ENCODE measurements around the gene MICOS13. TPM values are rescaled to one million over a fixed set of nuclear protein-coding genes. Genes with fewer than 3 reads are reported as not detected.

Gene MICOS13
- total RNA-seq, 2 experiments from 2014 or later: 21.7 to 23.0 TPM

DNA sequence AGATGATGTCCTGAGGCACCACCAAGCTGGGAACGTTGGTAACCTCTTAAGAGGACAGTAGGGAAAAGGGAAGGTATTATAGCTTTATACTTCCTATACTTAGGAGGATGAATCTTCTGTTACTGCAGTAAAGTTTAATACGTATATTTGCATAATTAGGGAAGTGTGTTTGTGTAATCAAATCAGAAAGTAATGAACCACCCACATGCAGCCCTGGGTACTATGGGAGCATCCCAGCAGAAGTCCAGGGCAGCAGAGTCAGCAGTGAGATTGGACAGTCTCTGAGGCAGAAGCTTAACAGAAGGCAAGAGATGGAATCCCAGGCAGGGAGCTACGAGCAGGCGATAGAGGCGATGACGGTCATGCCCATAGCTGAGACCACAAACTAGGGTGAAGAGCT lies 44.9 kb downstream of the MICOS13 start:
- Histone ChIP-seq H3K9me3 (ENCODE audit: control insufficient read depth in 1 of 2, insufficient read depth in 1 of 2, low read length in 2 of 2) (no peaks in the 10 kb centered on the region), H3K4me3 (ENCODE audit: low read length) (no peak overlapping the region), H3K27me3 (ENCODE audit: control insufficient read depth in 1 of 2, insufficient read depth in 2 of 2, low read length in 2 of 2) (no peaks in the 10 kb centered on the region), H3K4me1 (ENCODE audit: insufficient read depth, low read length) (peaks cover 40% of the 10 kb centered on the region), H3K27ac (ENCODE audit: low read depth in 1 of 2, low read length in 2 of 2) (no peak overlapping the region), H3K36me3 (ENCODE audit: insufficient read depth, low read length) (peaks cover 37% of the 10 kb centered on the region)
- no peak for DNase-seq
- ATAC-seq (ENCODE audit: poor library complexity): no peak
- peak overlapping the region; percentile 16 for H3K27ac Mint-ChIP-seq
- POLR2A ChIA-PET: interaction anchor here (1.1 kb wide), 1 partner anchor 26 kb away, joined by 3 read pairs; no protein-coding TSS in a partner anchor
- H3K36me3 Mint-ChIP-seq (ENCODE audit: low read depth): peaks cover 67% of the 10 kb centered on the region
- no peaks in the 10 kb centered on the region for H3K27me3 Mint-ChIP-seq
- H3K9me3 Mint-ChIP-seq: no peaks in the 10 kb centered on the region
- peak overlapping the region; percentile 1 for H3K4me3 Mint-ChIP-seq
- CTCF ChIA-PET: no interaction called here
- TF ChIP-seq, protein P1, sequence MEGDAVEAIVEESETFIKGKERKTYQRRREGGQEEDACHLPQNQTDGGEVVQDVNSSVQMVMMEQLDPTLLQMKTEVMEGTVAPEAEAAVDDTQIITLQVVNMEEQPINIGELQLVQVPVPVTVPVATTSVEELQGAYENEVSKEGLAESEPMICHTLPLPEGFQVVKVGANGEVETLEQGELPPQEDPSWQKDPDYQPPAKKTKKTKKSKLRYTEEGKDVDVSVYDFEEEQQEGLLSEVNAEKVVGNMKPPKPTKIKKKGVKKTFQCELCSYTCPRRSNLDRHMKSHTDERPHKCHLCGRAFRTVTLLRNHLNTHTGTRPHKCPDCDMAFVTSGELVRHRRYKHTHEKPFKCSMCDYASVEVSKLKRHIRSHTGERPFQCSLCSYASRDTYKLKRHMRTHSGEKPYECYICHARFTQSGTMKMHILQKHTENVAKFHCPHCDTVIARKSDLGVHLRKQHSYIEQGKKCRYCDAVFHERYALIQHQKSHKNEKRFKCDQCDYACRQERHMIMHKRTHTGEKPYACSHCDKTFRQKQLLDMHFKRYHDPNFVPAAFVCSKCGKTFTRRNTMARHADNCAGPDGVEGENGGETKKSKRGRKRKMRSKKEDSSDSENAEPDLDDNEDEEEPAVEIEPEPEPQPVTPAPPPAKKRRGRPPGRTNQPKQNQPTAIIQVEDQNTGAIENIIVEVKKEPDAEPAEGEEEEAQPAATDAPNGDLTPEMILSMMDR (IDR thresholded peaks at IDR 0.05): no peak
- peaks cover 58% of the 10 kb centered on the region for H3K4me1 Mint-ChIP-seq (ENCODE audit: low read depth)
- intact Hi-C loops (cut with DNase I, micrococcal nuclease): no loop called here

DNA sequence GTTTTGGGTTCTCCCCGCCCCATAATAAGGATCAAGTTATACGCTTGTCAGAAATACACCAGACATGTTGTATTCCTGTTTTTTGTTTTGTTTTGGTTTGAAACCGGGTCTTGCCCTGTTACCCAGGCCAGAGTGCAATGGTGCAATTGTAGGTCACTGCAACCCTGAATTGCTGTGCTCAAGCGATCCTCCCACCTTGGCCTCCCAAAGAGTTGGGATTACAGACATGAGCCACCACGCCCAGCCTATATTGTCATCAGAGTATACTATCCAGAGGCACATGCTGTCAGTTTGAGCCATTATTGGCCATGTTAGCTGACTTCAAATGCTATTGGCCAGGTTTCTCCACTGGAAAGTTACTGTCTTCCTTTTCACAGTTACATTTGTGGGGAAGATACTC lies 47.7 kb downstream of the MICOS13 start:
- ChIA-PET CTCF (no interaction called here), POLR2A (no interaction called here)
- H3K36me3 Mint-ChIP-seq (ENCODE audit: low read depth): peaks cover 78% of the 10 kb centered on the region
- Histone ChIP-seq H3K9me3 (ENCODE audit: control insufficient read depth in 1 of 2, insufficient read depth in 1 of 2, low read length in 2 of 2) (no peaks in the 10 kb centered on the region), H3K27ac (ENCODE audit: low read depth in 1 of 2, low read length in 2 of 2) (no peak overlapping the region), H3K36me3 (ENCODE audit: insufficient read depth, low read length) (peaks cover 61% of the 10 kb centered on the region), H3K4me1 (ENCODE audit: insufficient read depth, low read length) (peaks cover 65% of the 10 kb centered on the region), H3K27me3 (ENCODE audit: control insufficient read depth in 1 of 2, insufficient read depth in 2 of 2, low read length in 2 of 2) (no peaks in the 10 kb centered on the region), H3K4me3 (ENCODE audit: low read length) (no peak overlapping the region)
- H3K9me3 Mint-ChIP-seq: no peaks in the 10 kb centered on the region
- intact Hi-C loops (cut with DNase I, micrococcal nuclease): no loop called here
- peak overlapping the region; percentile 1 for H3K27ac Mint-ChIP-seq
- TF ChIP-seq, protein P1 (IDR thresholded peaks at IDR 0.05): no peak
- peaks cover 79% of the 10 kb centered on the region for H3K4me1 Mint-ChIP-seq (ENCODE audit: low read depth)
- no peak overlapping the region for H3K4me3 Mint-ChIP-seq
- no peaks in the 10 kb centered on the region for H3K27me3 Mint-ChIP-seq
- DNase-seq (no peak), ATAC-seq (ENCODE audit: poor library complexity) (no peak)

DNA sequence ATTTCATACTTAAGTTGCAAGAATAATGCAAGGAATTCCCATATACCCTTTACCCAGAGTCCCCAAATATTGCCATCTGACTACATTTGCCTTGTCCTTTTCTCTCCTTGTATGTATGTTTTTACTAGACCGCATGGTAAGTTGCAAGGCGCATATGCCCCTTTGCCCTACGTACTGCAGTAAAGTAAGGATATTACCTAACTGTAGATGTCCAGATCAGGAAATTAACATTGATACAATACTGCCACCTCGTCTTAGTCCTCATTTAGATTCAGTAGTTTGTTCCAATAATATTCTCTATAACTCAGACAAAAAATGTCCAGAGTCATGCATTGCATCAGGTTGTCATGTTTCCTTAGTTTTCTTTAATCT lies 48.1 kb downstream of the MICOS13 start:
- Mint-ChIP-seq H3K36me3 (ENCODE audit: low read depth) (peaks cover 79% of the 10 kb centered on the region), H3K27me3 (no peaks in the 10 kb centered on the region), H3K27ac (peak overlapping the region; percentile 1), H3K9me3 (no peaks in the 10 kb centered on the region), H3K4me1 (ENCODE audit: low read depth) (peaks cover 81% of the 10 kb centered on the region), H3K4me3 (no peak overlapping the region)
- Histone ChIP-seq H3K27me3 (ENCODE audit: control insufficient read depth in 1 of 2, insufficient read depth in 2 of 2, low read length in 2 of 2) (no peaks in the 10 kb centered on the region), H3K9me3 (ENCODE audit: control insufficient read depth in 1 of 2, insufficient read depth in 1 of 2, low read length in 2 of 2) (no peaks in the 10 kb centered on the region), H3K4me1 (ENCODE audit: insufficient read depth, low read length) (peaks cover 65% of the 10 kb centered on the region), H3K27ac (ENCODE audit: low read depth in 1 of 2, low read length in 2 of 2) (no peak overlapping the region), H3K36me3 (ENCODE audit: insufficient read depth, low read length) (peaks cover 63% of the 10 kb centered on the region), H3K4me3 (ENCODE audit: low read length) (no peak overlapping the region)
- no peak for DNase-seq
- ChIA-PET CTCF (no interaction called here), POLR2A (no interaction called here)
- ATAC-seq (ENCODE audit: poor library complexity): no peak
- TF ChIP-seq, protein P1 (IDR thresholded peaks at IDR 0.05): no peak
- intact Hi-C loops (cut with DNase I, micrococcal nuclease): no loop called here

Measured in CD4-positive, alpha-beta T cell (primary cell).